GM12878 (cell line): ENCODE data around the gene ERICH2. TPM values are rescaled to one million over a fixed set of nuclear protein-coding genes. Genes with fewer than 3 reads are reported as not detected.

Experiments used
- BACH1 ChIP-seq: fragments of 450-650 bp; IDR thresholded peaks from 2 replicates; pipeline ENCODE4 v1.6.1; 2017; ENCODE audit warnings: mild to moderate bottlenecking, borderline replicate concordance
- IKZF1 ChIP-seq: fragments of 450-650 bp; conservative IDR thresholded peaks from 2 replicates; pipeline ENCODE4 v1.6.1; 2017; ENCODE audit warnings: antibody characterized with exemption, mild to moderate bottlenecking
- MEF2B ChIP-seq: fragments of 450-650 bp; IDR thresholded peaks from 2 replicates; pipeline ENCODE4 v1.6.1; 2018; ENCODE audit warnings: mild to moderate bottlenecking, moderate library complexity; ENCODE audit not compliant: partially characterized antibody, poor library complexity, severe bottlenecking
- MTA3 ChIP-seq: IDR thresholded peaks from 2 replicates; pipeline ENCODE4 v1.6.1; 2012; ENCODE audit warnings: low read length, inconsistent platforms, borderline replicate concordance
- NFYB ChIP-seq: IDR thresholded peaks from 2 replicates; pipeline ENCODE4 v1.6.1; 2011; ENCODE audit warnings: low read depth, mild to moderate bottlenecking, low read length, improper control_type of control experiment, moderate library complexity; ENCODE audit not compliant: insufficient read depth
- NR2F1 ChIP-seq: fragments of 450-650 bp; conservative IDR thresholded peaks from 2 replicates; pipeline ENCODE4 v1.6.1; 2017; ENCODE audit warnings: mild to moderate bottlenecking
- PBX3 ChIP-seq: IDR thresholded peaks from 2 replicates; pipeline ENCODE4 v1.6.1; 2011; ENCODE audit warnings: mild to moderate bottlenecking, low read depth, low read length, moderate library complexity; ENCODE audit not compliant: insufficient replicate concordance
- PKNOX1 ChIP-seq: fragments of 450-650 bp; IDR thresholded peaks from 2 replicates; pipeline ENCODE4 v1.6.1; 2016; ENCODE audit warnings: mild to moderate bottlenecking
- RELB ChIP-seq: fragments of 450-650 bp; IDR thresholded peaks from 2 replicates; pipeline ENCODE4 v1.6.1; 2017; ENCODE audit warnings: low read depth, mild to moderate bottlenecking, moderate library complexity
- REST ChIP-seq: IDR thresholded peaks from 2 replicates; pipeline ENCODE4 v1.6.1; 2012; ENCODE audit warnings: mild to moderate bottlenecking, low read depth, low read length
- RFX5 ChIP-seq: IDR thresholded peaks from 2 replicates; pipeline ENCODE4 v1.6.1; 2011; ENCODE audit warnings: low read depth, low read length, improper control_type of control experiment
- TAF1 ChIP-seq: IDR thresholded peaks from 2 replicates; pipeline ENCODE4 v1.6.1; 2011; ENCODE audit warnings: mild to moderate bottlenecking, low read depth, low read length, borderline replicate concordance
- polyA plus RNA-seq, 11 experiments: library from polyadenylated mRNA; depleted of rRNA in 4 of 11; unstranded in 6 of 11; stranded (reverse) in 5 of 11; fragments of >200 nt; fragmentation: Nextera tagmentation in 4 of 11; fragmentation: Illumina TruSeq in 1 of 11; extraction: Ambion mirVana in 4 of 11; extraction: Trizol in 1 of 11; gene quantifications; 1 replicate in 1 of 11; 2 replicates in 10 of 11; pipeline versions ENCODE4 v1.2.1 to v1.2.3, GENCODE V29; 2011 to 2016; ENCODE audit warnings: inconsistent platforms in 2 of 11, missing spikeins in 2 of 11, low read depth in 1 of 11
- total RNA-seq, 4 experiments: library from RNA; depleted of rRNA in 3 of 4; stranded (reverse); fragments of >200 nt in 3 of 4; fragmentation: Illumina TruSeq in 1 of 4; extraction: Trizol in 1 of 4; gene quantifications; 2 replicates each; pipeline versions ENCODE4 v1.2.1 to v1.2.3, GENCODE V29; 2013 to 2021

ERICH2 gene
- total and polyA plus RNA-seq, 10 of the 15 experiments (the other 5 are each of a cell fraction or from before 2014, with no cell fraction given), result not detected

- TF ChIP-seq REST (no peak), IKZF1 (peak; percentile 33; the same call in 1 of the 2 replicates), PKNOX1 (peak; percentile 87), RFX5 (no peak), RELB (peak; percentile 17; the same call in 1 of the 2 replicates), NFYB (peak; percentile 65; the same call in 1 of the 2 replicates), MTA3 (no peak), NR2F1 (no peak), PBX3 (peak; percentile 41), TAF1 (no peak), MEF2B (peak; percentile 18), BACH1 (no peak)
Measured at GRCh38 chr2:170770008-170770605, at the start of gene ERICH2 (continued).
